NCI-H82 treated with DMSO at 0.1 percent for 48 hours (cell line): Measurements from ENCODE around the gene SPOPL.

Experiments
- DNase-seq: peaks from one replicate; lab custom pipeline; 2025; ENCODE audit not compliant: unreplicated experiment; lab: John Stamatoyannopoulos, UW

Gene SPOPL

GRCh38 chr2:138494265-138494966 is 7.2 kb upstream of the SPOPL start:
- DNase-seq = no peak

- DNase-seq = no peak
Observed at GRCh38 chr2:138495384-138495783, 6.2 kb upstream of the SPOPL start.

- no peak for DNase-seq
Observed at GRCh38 chr2:138496096-138496651, 5.4 kb upstream of the SPOPL start.

GRCh38 chr2:138497294-138497693 is 4.3 kb upstream of the SPOPL start:
- no peak for DNase-seq

- no peak for DNase-seq
Observed at GRCh38 chr2:138499684-138500083, 1.9 kb upstream of the SPOPL start.

- no peak for DNase-seq
Observed at GRCh38 chr2:138500592-138501424, 762 bp upstream of the SPOPL start.

- DNase-seq = no peak
Observed at GRCh38 chr2:138502255-138503086, 901 bp downstream of the SPOPL start.

GRCh38 chr2:138503087-138503442 is 1.5 kb downstream of the SPOPL start:
- DNase-seq = no peak

GRCh38 chr2:138503652-138504051 is 2.1 kb downstream of the SPOPL start:
- no peak for DNase-seq

GRCh38 chr2:138504092-138504491 is 2.5 kb downstream of the SPOPL start:
- DNase-seq = no peak

GRCh38 chr2:138504546-138505235 is 3.1 kb downstream of the SPOPL start:
- no peak for DNase-seq

- no peak for DNase-seq
Observed at GRCh38 chr2:138507267-138507666, 5.7 kb downstream of the SPOPL start.

GRCh38 chr2:138510319-138510718 is 8.7 kb downstream of the SPOPL start:
- no peak for DNase-seq

- no peak for DNase-seq
Observed at GRCh38 chr2:138512672-138513071, 11.1 kb downstream of the SPOPL start.

- DNase-seq = no peak
Observed at GRCh38 chr2:138514173-138514572, 12.6 kb downstream of the SPOPL start.

GRCh38 chr2:138515092-138515491 is 13.5 kb downstream of the SPOPL start:
- no peak for DNase-seq

- no peak for DNase-seq
Observed at GRCh38 chr2:138516030-138516704, 14.6 kb downstream of the SPOPL start.

- no peak for DNase-seq
Observed at GRCh38 chr2:138518860-138519259, 17.3 kb downstream of the SPOPL start.

GRCh38 chr2:138521821-138522220 is 20.3 kb downstream of the SPOPL start:
- no peak for DNase-seq

GRCh38 chr2:138522556-138522955 is 21.0 kb downstream of the SPOPL start:
- DNase-seq = no peak
